GM20000 (cell line): Measurements from ENCODE around the gene XRN2.

Experiments used
- DNase-seq: peaks from one replicate; pipeline ENCODE4 v3.0.0; 2012; ENCODE audit warnings: low spot score
- CTCF ChIP-seq: IDR thresholded peaks from 2 replicates; pipeline ENCODE4 v1.5.1; 2012; ENCODE audit warnings: mild to moderate bottlenecking, control low read depth; ENCODE audit errors: extremely low read depth, missing control alignments

The XRN2 gene

GRCh38 chr20:21269772-21270171, 33.4 kb upstream of the XRN2 start:
- DNase-seq: no peak
- no peak for TF ChIP-seq CTCF

GRCh38 chr20:21270806-21271205, 32.3 kb upstream of the XRN2 start:
- TF ChIP-seq CTCF: no peak
- DNase-seq: no peak

- no peak for DNase-seq
- TF ChIP-seq CTCF: no peak
Measured at GRCh38 chr20:21272279-21272678, 30.9 kb upstream of the XRN2 start.

- DNase-seq: no peak
- TF ChIP-seq CTCF: no peak
Measured at GRCh38 chr20:21272679-21273078, 30.5 kb upstream of the XRN2 start.

GRCh38 chr20:21273755-21274386, 29.3 kb upstream of the XRN2 start:
- no peak for TF ChIP-seq CTCF
- no peak for DNase-seq

GRCh38 chr20:21278829-21279228, 24.3 kb upstream of the XRN2 start:
- TF ChIP-seq CTCF: no peak
- DNase-seq: no peak

GRCh38 chr20:21279706-21280521, 23.2 kb upstream of the XRN2 start:
- no peak for DNase-seq
- TF ChIP-seq CTCF: no peak
